T47D (cell line): ENCODE data around the gene CLRN3.

Experiments used
- DNase-seq, 2 experiments: peaks; one replicate each; pipeline versions ENCODE4 v3.0.0 to v3.0.0-alpha.2; 2011 to 2012; ENCODE audit warnings: low read depth in 1 of 2, low spot score in 1 of 2
- JUND ChIP-seq: IDR thresholded peaks from 2 replicates; pipeline ENCODE4 v1.6.1; 2012; ENCODE audit warnings: low read depth
- in situ Hi-C: cut with HindIII; loops from 2 replicates; pipeline ENCODE4 v1.10.0; 2016; ENCODE audit warnings: low sequenced_read_pairs, low pct_unique_long_range_greater_than_20kb

The CLRN3 gene

DNA sequence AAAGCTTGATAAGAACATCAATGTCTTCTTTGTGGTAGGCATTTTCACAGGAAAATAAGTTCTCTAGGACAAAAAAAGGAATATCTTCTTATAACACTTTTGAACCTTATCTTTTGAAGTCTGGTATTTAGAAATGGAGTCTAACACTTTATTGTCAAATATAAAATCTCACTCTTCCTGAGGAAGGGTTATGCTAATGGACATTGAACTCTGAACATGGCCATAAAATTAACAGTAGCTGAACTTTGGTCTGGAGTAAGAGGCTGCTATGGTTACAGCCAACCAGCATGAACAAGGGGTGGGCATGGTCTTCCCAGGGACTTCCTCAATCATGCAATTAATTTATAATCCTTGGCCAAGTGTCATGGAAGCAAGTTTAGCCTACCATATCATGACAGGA lies at the start of gene CLRN3:
Gene CLRN3, minus strand, starts transcription at position 199 of the 400 bp plus-strand sequence. Its CDS starts 157 bp downstream, at position 42.
- in situ Hi-C loops, result no loop called here
- no peak for DNase-seq
- TF ChIP-seq JUND, result no peak

DNA sequence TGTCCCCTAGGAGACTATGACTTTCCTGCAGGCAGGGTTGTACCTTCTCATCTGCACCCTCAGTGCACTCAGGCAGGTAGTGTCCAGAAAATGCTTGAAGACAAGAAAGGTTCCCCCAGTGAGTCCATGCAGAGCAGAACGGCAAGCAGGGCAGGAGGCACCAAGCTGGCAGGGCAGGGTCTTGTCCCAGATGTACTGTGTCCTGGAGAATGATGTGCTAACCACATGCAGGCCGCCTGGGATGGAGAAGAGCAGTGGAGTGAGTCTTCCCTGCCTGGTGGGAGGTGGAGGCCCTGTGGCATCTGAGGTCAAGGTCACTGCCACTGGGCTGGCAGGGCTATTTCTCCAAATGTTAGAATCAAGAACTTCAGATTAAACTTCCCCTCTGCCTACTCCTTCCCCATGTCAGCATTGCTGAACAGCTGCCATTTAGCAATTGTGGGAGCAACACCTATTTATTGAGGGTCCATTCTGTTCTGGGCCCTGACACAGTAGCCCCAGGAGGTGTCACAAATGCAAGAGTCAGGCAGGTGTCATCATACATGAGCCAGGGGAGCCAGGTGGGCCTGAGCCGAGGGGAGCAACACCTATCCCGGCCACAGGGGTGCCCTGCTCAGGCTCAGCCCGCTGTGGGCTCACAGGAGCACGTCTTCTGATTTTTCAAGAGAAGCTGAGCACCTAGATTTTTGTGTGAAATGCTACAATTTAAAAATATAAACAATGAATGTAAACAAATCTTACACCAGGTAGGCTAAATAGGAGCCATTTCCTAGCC lies 48.3 kb upstream of the CLRN3 start:
- in situ Hi-C loops, result no loop called here
- TF ChIP-seq JUND, result no peak
- no peak for DNase-seq

- in situ Hi-C loops, result no loop called here
- no peak for DNase-seq
These were observed 47.1 kb upstream of the CLRN3 start for GRCh38 chr10:127939786-127940330.

DNA sequence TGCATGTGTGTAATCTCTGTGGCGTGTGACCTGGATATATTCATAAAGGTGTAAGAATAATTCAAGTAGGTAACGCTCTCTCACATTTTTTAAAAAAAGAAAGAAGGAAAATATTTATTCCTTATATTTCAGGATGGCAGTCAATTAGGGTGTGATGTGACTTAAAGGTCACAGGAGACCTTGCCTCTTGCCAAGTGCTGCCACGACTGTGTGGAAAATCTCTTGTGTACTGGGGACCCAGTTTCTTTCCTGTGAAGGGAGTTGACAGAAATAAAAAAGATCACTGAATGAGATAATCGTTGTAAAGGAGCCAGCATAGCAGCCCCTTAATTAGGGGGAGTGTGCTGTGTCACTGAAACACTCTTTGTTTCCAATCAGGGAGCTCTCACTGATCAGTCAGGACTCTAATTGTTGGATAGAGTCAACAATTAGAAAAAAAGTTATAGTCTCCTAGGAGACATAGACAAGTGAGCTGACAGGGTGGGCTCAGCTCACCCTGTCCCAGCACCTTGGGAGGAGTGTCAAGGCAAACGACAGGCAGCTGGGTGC lies 45.2 kb upstream of the CLRN3 start:
- in situ Hi-C loops, result no loop called here
- DNase-seq, result no peak
- no peak for TF ChIP-seq JUND

More at GRCh38 chr10:127939786-127940330, 47.1 kb upstream of the CLRN3 start:
- TF ChIP-seq JUND, result no peak

GRCh38 chr10:127937069-127937468 lies 44.3 kb upstream of the CLRN3 start:
- in situ Hi-C loops, result no loop called here
- DNase-seq, result no peak

DNA sequence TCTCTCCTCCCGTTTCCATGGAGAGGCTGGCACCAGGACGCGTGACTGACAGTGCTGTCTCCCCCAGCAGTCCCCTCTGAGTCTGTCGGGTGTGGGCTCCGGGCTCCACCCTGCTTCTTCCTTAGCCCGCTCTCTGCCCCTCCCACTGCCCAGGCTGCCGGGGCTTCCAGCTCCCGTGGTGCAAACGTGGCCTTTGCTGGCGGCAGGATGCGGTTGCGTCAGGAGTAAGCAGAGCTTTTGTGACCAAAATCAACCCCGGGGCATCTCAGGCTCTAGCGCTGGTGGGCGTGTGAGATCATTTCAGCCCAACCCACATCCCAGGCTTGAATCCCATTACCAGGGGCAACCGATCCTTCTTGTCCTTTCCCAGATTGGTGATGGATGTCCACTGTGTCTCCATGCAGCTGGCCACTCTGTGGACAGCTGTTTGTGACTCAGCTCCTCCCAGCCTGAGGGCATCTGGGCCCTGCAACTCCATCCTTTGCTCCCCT lies 42.4 kb upstream of the CLRN3 start:
- DNase-seq, result no peak
- no peak for TF ChIP-seq JUND
- in situ Hi-C loops, result no loop called here

More at GRCh38 chr10:127937069-127937468, 44.3 kb upstream of the CLRN3 start:
- no peak for TF ChIP-seq JUND

GRCh38 chr10:127934383-127934782 lies 41.6 kb upstream of the CLRN3 start:
- in situ Hi-C loops, result no loop called here
- no peak for DNase-seq
- no peak for TF ChIP-seq JUND

DNA sequence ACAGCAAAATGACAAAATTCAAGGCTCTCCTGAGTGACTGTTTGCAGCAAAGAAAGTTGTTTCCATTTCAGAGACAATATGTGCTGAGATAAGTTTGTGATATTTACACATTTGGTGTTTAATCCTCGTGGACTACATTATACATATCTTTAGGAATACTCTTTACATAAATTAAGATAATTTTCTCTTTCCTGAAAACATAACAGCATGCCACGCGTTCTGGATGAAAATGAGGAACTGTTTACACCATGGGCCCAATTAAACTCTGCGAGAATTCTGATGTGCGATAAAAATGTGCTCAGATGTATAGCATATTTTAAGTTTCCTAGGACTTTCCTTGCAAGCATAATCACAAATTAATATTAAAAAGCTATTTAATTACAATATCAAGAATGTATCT lies 40.5 kb upstream of the CLRN3 start:
- TF ChIP-seq JUND, result no peak
- in situ Hi-C loops, result no loop called here
- DNase-seq, result no peak

DNA sequence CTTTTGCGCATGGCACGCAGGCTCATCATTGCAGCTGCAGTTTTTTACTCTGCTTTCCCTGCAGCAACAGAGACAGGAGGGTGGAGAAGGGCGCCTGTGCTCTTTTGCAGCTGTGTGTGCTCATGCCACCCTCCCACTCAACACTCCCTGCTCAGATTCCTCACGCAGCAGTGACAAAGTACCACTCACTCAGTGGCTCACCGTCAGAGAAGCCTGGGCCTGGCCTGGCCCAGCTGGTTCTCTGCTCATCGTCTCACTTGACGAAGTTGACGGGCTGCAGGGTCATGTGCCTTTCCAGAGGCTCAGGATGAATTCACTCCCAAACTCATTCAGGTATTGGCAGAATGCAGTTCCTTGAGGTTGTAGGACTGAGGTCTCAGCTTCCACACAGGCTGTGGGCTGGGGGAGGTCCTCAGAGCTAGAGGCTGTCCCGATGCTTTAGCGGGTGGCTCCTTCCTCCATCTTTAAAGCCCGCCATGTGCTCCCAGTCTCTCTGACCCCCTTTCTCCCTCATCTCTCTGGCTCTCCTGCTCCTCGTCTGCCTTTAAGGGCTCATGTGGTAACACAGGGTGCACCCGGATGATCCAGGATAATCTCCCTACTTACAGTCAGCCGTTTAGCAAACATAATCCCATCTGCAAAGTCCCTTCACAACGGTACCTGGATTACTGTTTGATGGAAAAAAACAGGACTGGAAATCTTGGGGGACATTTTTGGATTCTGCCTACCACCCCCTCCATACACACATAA lies 40.0 kb upstream of the CLRN3 start:
- no peak for DNase-seq
- TF ChIP-seq JUND, result no peak
- in situ Hi-C loops, result no loop called here

GRCh38 chr10:127928021-127928806 lies 35.5 kb upstream of the CLRN3 start:
- DNase-seq, result no peak
- in situ Hi-C loops, result no loop called here
- TF ChIP-seq JUND, result no peak

DNA sequence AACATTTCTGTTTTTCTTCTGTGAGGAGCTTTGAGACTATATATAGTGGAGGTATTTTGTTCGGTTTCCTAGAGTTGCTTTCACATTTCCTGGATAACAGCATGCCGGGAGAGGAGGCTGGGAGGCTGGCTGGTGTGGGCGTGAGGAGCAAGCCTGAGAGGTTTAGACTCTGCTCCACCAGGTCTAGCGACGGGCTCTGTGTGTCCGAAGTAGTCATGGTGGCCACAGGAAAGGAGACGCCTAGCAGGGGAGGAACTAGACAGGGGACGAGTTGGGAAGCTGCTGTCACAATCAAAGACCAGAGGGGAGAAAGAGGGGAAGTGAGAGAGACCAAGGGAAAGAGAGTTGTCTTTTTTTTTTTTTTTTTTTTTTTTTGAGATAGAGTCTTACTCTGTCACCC lies 33.7 kb upstream of the CLRN3 start:
- in situ Hi-C loops, result no loop called here
- no peak for DNase-seq
- no peak for TF ChIP-seq JUND
